ENCODE results near the gene REXO4. TPM values are rescaled to one million over a fixed set of nuclear protein-coding genes. Genes with fewer than 3 reads are reported as not detected.

Gene REXO4
- total and polyA plus RNA-seq, 2 of the 8 experiments (the other 6 are each of a cell fraction or from before 2014, with no cell fraction given) = 19.1 to 38.3 TPM

- TF ChIP-seq CHD2 (IDR thresholded peaks at IDR 0.05; ENCODE audit: low read length) = no peak
- TF ChIP-seq CEBPB (IDR thresholded peaks at IDR 0.05; ENCODE audit: low read depth, low read length) = no peak
- TF ChIP-seq POLR2A (IDR thresholded peaks at IDR 0.05; ENCODE audit: control extremely low read depth in 1 of 2, low read depth in 2 of 2, low read length in 2 of 2) = no peak
- no peak for TF ChIP-seq ATF3 (IDR thresholded peaks at IDR 0.05; ENCODE audit: insufficient read depth, low read depth, low read length)
Observed at GRCh38 chr9:133357656-133358055, 60.2 kb downstream of the REXO4 start (continued).

Measured in H1 (cell line).